ENCODE results near the gene ERGIC2. TPM values are rescaled to one million over a fixed set of nuclear protein-coding genes. Genes with fewer than 3 reads are reported as not detected.
"Not testable (repeated sequence)": the region's sequence is repeated elsewhere in the genome, so short reads cannot be mapped to it uniquely, and the experiment has no call there.

Gene ERGIC2
- total RNA-seq, 1 donor from 2014 or later = 91.5 TPM

- H3K4me3 Mint-ChIP-seq (ENCODE audit: low read depth) = no peak overlapping the region
- intact Hi-C loops (cut with micrococcal nuclease) = no loop called here
Measured at GRCh38 chr12:29310899-29311298, 70.1 kb downstream of the ERGIC2 start.

GRCh38 chr12:29309320-29309902, 71.6 kb downstream of the ERGIC2 start:
- no peaks in the 10 kb centered on the region for H3K36me3 Mint-ChIP-seq (ENCODE audit: low read depth)
- DNase-seq (ENCODE audit: low spot score) = no peak
- no peaks in the 10 kb centered on the region for H3K27me3 Mint-ChIP-seq (ENCODE audit: low read depth)
- no peak overlapping the region for H3K4me3 Mint-ChIP-seq (ENCODE audit: low read depth)
- no peaks in the 10 kb centered on the region for H3K9me3 Mint-ChIP-seq
- H3K4me1 Mint-ChIP-seq (ENCODE audit: low read depth) = no peaks in the 10 kb centered on the region
- intact Hi-C loops (cut with micrococcal nuclease) = no loop called here
- no peak overlapping the region for H3K27ac Mint-ChIP-seq

More at GRCh38 chr12:29310899-29311298, 70.1 kb downstream of the ERGIC2 start:
- Mint-ChIP-seq H3K9me3 (no peaks in the 10 kb centered on the region), H3K27ac (no peak overlapping the region), H3K4me1 (ENCODE audit: low read depth) (no peaks in the 10 kb centered on the region), H3K27me3 (ENCODE audit: low read depth) (peaks cover 4% of the 10 kb centered on the region), H3K36me3 (ENCODE audit: low read depth) (no peaks in the 10 kb centered on the region)
- no peak for DNase-seq (ENCODE audit: low spot score)

- Mint-ChIP-seq H3K4me3 (ENCODE audit: low read depth) (no peak overlapping the region), H3K27ac (no peak overlapping the region), H3K4me1 (ENCODE audit: low read depth) (no peaks in the 10 kb centered on the region), H3K36me3 (ENCODE audit: low read depth) (no peaks in the 10 kb centered on the region), H3K27me3 (ENCODE audit: low read depth) (no peaks in the 10 kb centered on the region), H3K9me3 (no peaks in the 10 kb centered on the region)
- no peak for DNase-seq (ENCODE audit: low spot score)
- intact Hi-C loops (cut with micrococcal nuclease) = no loop called here
Measured at GRCh38 chr12:29306682-29307081, 74.3 kb downstream of the ERGIC2 start.

DNA sequence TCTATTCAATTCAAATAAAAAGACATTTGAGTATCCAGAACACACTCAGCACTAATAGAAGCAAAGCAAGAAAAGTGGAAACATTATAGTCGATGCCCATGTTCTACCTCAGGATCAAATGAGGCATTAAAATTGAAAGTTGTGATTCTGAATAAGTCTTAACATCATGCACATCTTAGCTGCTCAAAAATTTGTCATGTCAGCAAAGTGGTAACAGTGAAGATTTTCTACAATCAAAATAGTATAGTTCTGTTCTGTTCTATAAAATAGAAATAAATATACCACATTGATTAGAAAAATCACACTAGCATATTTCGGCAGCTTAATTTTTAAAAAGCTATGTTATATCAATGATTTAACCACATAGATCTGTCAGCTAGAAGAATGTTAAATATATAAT, 74.7 kb downstream of the ERGIC2 start:
- no peak overlapping the region for H3K4me3 Mint-ChIP-seq (ENCODE audit: low read depth)
- intact Hi-C loops (cut with micrococcal nuclease) = no loop called here
- no peaks in the 10 kb centered on the region for H3K27me3 Mint-ChIP-seq (ENCODE audit: low read depth)
- H3K4me1 Mint-ChIP-seq (ENCODE audit: low read depth) = no peaks in the 10 kb centered on the region
- no peak for DNase-seq (ENCODE audit: low spot score)
- no peaks in the 10 kb centered on the region for H3K9me3 Mint-ChIP-seq
- no peak overlapping the region for H3K27ac Mint-ChIP-seq
- no peaks in the 10 kb centered on the region for H3K36me3 Mint-ChIP-seq (ENCODE audit: low read depth)

GRCh38 chr12:29304388-29304787, 76.6 kb downstream of the ERGIC2 start:
- Mint-ChIP-seq H3K9me3 (no peaks in the 10 kb centered on the region), H3K27ac (no peak overlapping the region), H3K36me3 (ENCODE audit: low read depth) (no peaks in the 10 kb centered on the region), H3K4me3 (ENCODE audit: low read depth) (no peak overlapping the region), H3K27me3 (ENCODE audit: low read depth) (no peaks in the 10 kb centered on the region), H3K4me1 (ENCODE audit: low read depth) (no peaks in the 10 kb centered on the region)
- DNase-seq (ENCODE audit: low spot score) = no peak
- intact Hi-C loops (cut with micrococcal nuclease) = no loop called here

GRCh38 chr12:29301114-29301513, 79.9 kb downstream of the ERGIC2 start:
- Mint-ChIP-seq H3K9me3 (no peaks in the 10 kb centered on the region), H3K4me1 (ENCODE audit: low read depth) (no peaks in the 10 kb centered on the region), H3K27me3 (ENCODE audit: low read depth) (no peaks in the 10 kb centered on the region), H3K36me3 (ENCODE audit: low read depth) (no peaks in the 10 kb centered on the region), H3K27ac (no peak overlapping the region), H3K4me3 (ENCODE audit: low read depth) (no peak overlapping the region)
- DNase-seq (ENCODE audit: low spot score) = no peak
- intact Hi-C loops (cut with micrococcal nuclease) = no loop called here

GRCh38 chr12:29299633-29300032, 81.3 kb downstream of the ERGIC2 start:
- no peaks in the 10 kb centered on the region for H3K27me3 Mint-ChIP-seq (ENCODE audit: low read depth)
- H3K4me1 Mint-ChIP-seq (ENCODE audit: low read depth) = no peaks in the 10 kb centered on the region
- H3K4me3 Mint-ChIP-seq (ENCODE audit: low read depth) = no peak overlapping the region
- intact Hi-C loops (cut with micrococcal nuclease) = no loop called here
- H3K9me3 Mint-ChIP-seq = no peaks in the 10 kb centered on the region
- H3K36me3 Mint-ChIP-seq (ENCODE audit: low read depth) = no peaks in the 10 kb centered on the region
- H3K27ac Mint-ChIP-seq = no peak overlapping the region
- no peak for DNase-seq (ENCODE audit: low spot score)

GRCh38 chr12:29291226-29291625, 89.7 kb downstream of the ERGIC2 start:
- Mint-ChIP-seq H3K9me3 (no peaks in the 10 kb centered on the region), H3K27me3 (ENCODE audit: low read depth) (no peaks in the 10 kb centered on the region), H3K36me3 (ENCODE audit: low read depth) (no peaks in the 10 kb centered on the region), H3K4me1 (ENCODE audit: low read depth) (no peaks in the 10 kb centered on the region), H3K27ac (no peak overlapping the region), H3K4me3 (ENCODE audit: low read depth) (no peak overlapping the region)
- no peak for DNase-seq (ENCODE audit: low spot score)
- intact Hi-C loops (cut with micrococcal nuclease) = no loop called here

- H3K4me3 Mint-ChIP-seq (ENCODE audit: low read depth); H3K27ac Mint-ChIP-seq; H3K9me3 Mint-ChIP-seq; H3K27me3 Mint-ChIP-seq (ENCODE audit: low read depth); DNase-seq (ENCODE audit: low spot score); H3K36me3 Mint-ChIP-seq (ENCODE audit: low read depth); intact Hi-C loops (cut with micrococcal nuclease); H3K4me1 Mint-ChIP-seq (ENCODE audit: low read depth): not testable (repeated sequence)
Measured at GRCh38 chr12:29290475-29290874, 90.5 kb downstream of the ERGIC2 start.

DNA sequence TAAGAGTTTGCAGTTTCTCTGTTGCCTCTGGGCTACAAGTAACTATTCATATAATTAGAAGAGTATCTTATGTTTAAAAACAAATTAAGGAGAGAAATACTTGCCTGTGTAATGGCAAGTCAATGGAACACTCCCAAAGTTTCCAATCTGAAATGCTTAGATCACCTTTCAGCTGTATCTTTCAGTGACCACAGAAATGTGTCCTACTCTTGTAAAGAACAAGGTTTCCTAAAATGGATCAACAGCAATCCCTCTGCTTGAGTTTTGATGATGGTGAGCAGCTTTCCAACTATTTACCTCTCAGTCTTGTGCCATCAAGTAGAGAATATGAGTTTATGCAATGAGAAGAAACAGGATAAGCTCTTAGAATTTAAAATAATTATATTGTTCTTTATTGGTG, 92.9 kb downstream of the ERGIC2 start:
- Mint-ChIP-seq H3K4me1 (ENCODE audit: low read depth) (no peaks in the 10 kb centered on the region), H3K36me3 (ENCODE audit: low read depth) (no peaks in the 10 kb centered on the region), H3K27ac (no peak overlapping the region), H3K4me3 (ENCODE audit: low read depth) (no peak overlapping the region), H3K27me3 (ENCODE audit: low read depth) (no peaks in the 10 kb centered on the region), H3K9me3 (no peaks in the 10 kb centered on the region)
- DNase-seq (ENCODE audit: low spot score) = no peak
- intact Hi-C loops (cut with micrococcal nuclease) = no loop called here

DNA sequence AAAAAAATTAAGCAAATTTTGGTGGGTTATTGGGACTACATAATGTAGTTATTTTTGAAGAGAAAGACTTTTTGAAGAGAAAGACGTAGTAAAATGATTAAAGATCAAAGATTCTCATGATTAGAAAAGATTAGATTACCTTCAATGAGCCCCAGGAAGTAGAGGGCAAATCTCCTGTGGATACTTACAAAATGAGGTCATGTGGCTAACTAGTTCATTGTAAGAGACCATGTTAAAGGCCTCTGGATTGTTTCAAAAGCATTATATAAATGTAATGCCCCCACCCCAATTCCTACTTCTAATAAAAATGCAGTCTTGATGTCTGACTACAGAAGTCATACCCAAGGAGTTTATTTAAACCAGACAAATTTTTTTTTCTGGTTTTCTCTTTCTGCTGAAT, 93.3 kb downstream of the ERGIC2 start:
- H3K4me3 Mint-ChIP-seq (ENCODE audit: low read depth) = no peak overlapping the region
- DNase-seq (ENCODE audit: low spot score) = no peak
- intact Hi-C loops (cut with micrococcal nuclease) = no loop called here
- no peak overlapping the region for H3K27ac Mint-ChIP-seq
- no peaks in the 10 kb centered on the region for H3K4me1 Mint-ChIP-seq (ENCODE audit: low read depth)
- no peaks in the 10 kb centered on the region for H3K36me3 Mint-ChIP-seq (ENCODE audit: low read depth)
- no peaks in the 10 kb centered on the region for H3K9me3 Mint-ChIP-seq
- H3K27me3 Mint-ChIP-seq (ENCODE audit: low read depth) = no peaks in the 10 kb centered on the region

Other genes starting within 250 kb of the ERGIC2 start
- 3.8 and 4.3 TPM in 2 replicates for gene FAR2, start 231.9 kb downstream of the ERGIC2 start, total RNA-seq
- gene OVCH1, start 116.5 kb upstream of the ERGIC2 start, total RNA-seq = not detected in 2 replicates

Measured in activated T-helper 2 cell treated with anti-CD3 and anti-CD28 coated beads, Interferon-gamma antibody, Interleukin-2, Interleukin-4, amounts not matched to agents 10 μg/mL and 5 μg/mL and 100 μg/mL, durations not matched to agents 14 hours and 24 hours and 36 hours (primary cell).